Mesendoderm (in vitro differentiated cells): Measurements from ENCODE around the gene SULF2.

Experiments used
- DNase-seq: peaks from one replicate; pipeline ENCODE4 v3.0.0; 2013
- H2AK5ac ChIP-seq: 2 replicates; pipeline ENCODE4 v1.6.1; 2013; ENCODE audit warnings: low read length, inconsistent platforms
- H2BK120ac ChIP-seq: 2 replicates; pipeline ENCODE4 v1.6.1; 2013; ENCODE audit warnings: low read depth, mild to moderate bottlenecking, low read length, moderate library complexity, mixed read lengths
- H2BK15ac ChIP-seq: replicated peaks from 2 replicates; pipeline ENCODE4 v1.6.1; 2013; ENCODE audit warnings: low read depth, mild to moderate bottlenecking, moderate library complexity
- H2BK5ac ChIP-seq: 2 replicates; pipeline ENCODE4 v1.6.1; 2013; ENCODE audit warnings: low read length, inconsistent platforms
- H3K18ac ChIP-seq: 2 replicates; pipeline ENCODE4 v1.6.1; 2013; ENCODE audit warnings: mild to moderate bottlenecking, low read length, mixed read lengths
- H3K23ac ChIP-seq: one replicate; pipeline ENCODE4 v1.6.1; 2013; ENCODE audit warnings: low read length
- H3K27ac ChIP-seq: 2 replicates; pipeline ENCODE4 v1.5.1; 2013; ENCODE audit warnings: low read depth, mild to moderate bottlenecking, inconsistent platforms, low read length, moderate library complexity
- H3K27me3 ChIP-seq: 2 replicates; pipeline ENCODE4 v1.6.1; 2013; ENCODE audit warnings: low read length, control low read depth, mild to moderate bottlenecking, inconsistent platforms; ENCODE audit not compliant: insufficient read depth, poor library complexity
- H3K36me3 ChIP-seq: 2 replicates; pipeline ENCODE4 v1.6.1; 2013; ENCODE audit warnings: low read length, inconsistent platforms; ENCODE audit not compliant: control insufficient read depth, insufficient read depth
- H3K4ac ChIP-seq: one replicate; pipeline ENCODE4 v1.6.1; 2013; ENCODE audit warnings: low read depth, mild to moderate bottlenecking, low read length, moderate library complexity
- H3K4me1 ChIP-seq: 2 replicates; pipeline ENCODE4 v1.6.1; 2013; ENCODE audit warnings: low read depth, low read length, inconsistent platforms; ENCODE audit not compliant: control insufficient read depth
- H3K4me2 ChIP-seq: 2 replicates; pipeline ENCODE4 v1.6.1; 2013; ENCODE audit warnings: low read length
- H3K4me3 ChIP-seq: 2 replicates; pipeline ENCODE4 v1.5.1; 2013; ENCODE audit warnings: mild to moderate bottlenecking, low read length
- H3K56ac ChIP-seq: one replicate; pipeline ENCODE4 v1.6.1; 2013; ENCODE audit warnings: low read length
- H3K79me1 ChIP-seq: 2 replicates; pipeline ENCODE4 v1.6.1; 2013; ENCODE audit warnings: low read length, inconsistent platforms
- H3K79me2 ChIP-seq: 2 replicates; pipeline ENCODE4 v1.6.1; 2013; ENCODE audit warnings: mild to moderate bottlenecking, low read length; ENCODE audit not compliant: control insufficient read depth, insufficient read depth
- H3K9ac ChIP-seq: 2 replicates; pipeline ENCODE4 v1.6.1; 2013; ENCODE audit warnings: low read length, inconsistent platforms
- H4K5ac ChIP-seq: one replicate; pipeline ENCODE4 v1.6.1; 2013; ENCODE audit warnings: low read length
- H4K8ac ChIP-seq: one replicate; pipeline ENCODE4 v1.6.1; 2013; ENCODE audit warnings: low read depth, mild to moderate bottlenecking, control low read depth, low read length, moderate library complexity
- WGBS: extraction: QIAGEN DNeasy Blood & Tissue Kit; methylation state at CpG from one replicate; pipeline ENCODE4 v1.1.7; 2013; ENCODE audit warnings: low lambda C conversion rate, missing lambda C conversion rate; ENCODE audit not compliant: insufficient coverage; ENCODE audit errors: extremely low coverage; 5-methylcytosine and 5-hydroxymethylcytosine counted together

The SULF2 gene

DNA sequence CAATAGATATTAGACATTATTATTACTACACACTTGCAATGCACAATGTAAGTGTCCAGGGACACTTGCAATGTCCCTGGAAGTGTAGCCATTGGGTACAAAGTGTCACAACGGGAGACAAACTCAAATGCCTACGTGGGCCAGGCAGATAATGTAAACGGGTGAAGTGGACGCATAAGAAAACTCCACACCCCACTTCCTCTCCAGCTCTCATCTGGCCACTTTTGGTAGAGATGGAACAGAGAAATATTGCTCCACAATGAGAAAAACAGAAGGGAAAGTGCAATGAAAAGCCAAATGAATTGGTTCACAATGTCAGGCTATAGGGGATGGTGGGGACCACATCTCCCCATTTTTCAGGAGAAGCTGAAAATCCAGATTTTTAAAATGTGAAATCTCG, 9.4 kb downstream of the SULF2 start:
- H3K9ac ChIP-seq = no peak overlapping the region
- no peak overlapping the region for H3K23ac ChIP-seq
- H4K8ac ChIP-seq = no peak overlapping the region
- no CpG with 5 or more reads among the region's 5 CpGs for WGBS
- no peak overlapping the region for H2BK5ac ChIP-seq
- H3K18ac ChIP-seq = no peak overlapping the region
- H2BK15ac ChIP-seq = no peak overlapping the region
- no peak overlapping the region for H3K27ac ChIP-seq
- H3K79me1 ChIP-seq = peaks cover 1% of the 10 kb centered on the region
- H4K5ac ChIP-seq = no peak overlapping the region
- no peaks in the 10 kb centered on the region for H3K79me2 ChIP-seq
- no peak for DNase-seq
- no peaks in the 10 kb centered on the region for H3K27me3 ChIP-seq
- no peak overlapping the region for H2BK120ac ChIP-seq
- H3K36me3 ChIP-seq = no peaks in the 10 kb centered on the region
- H3K4me2 ChIP-seq = no peak overlapping the region
- no peak overlapping the region for H3K4ac ChIP-seq
- no peak overlapping the region for H3K56ac ChIP-seq
- H2AK5ac ChIP-seq = no peak overlapping the region
- H3K4me3 ChIP-seq = no peak overlapping the region
- no peaks in the 10 kb centered on the region for H3K4me1 ChIP-seq

DNA sequence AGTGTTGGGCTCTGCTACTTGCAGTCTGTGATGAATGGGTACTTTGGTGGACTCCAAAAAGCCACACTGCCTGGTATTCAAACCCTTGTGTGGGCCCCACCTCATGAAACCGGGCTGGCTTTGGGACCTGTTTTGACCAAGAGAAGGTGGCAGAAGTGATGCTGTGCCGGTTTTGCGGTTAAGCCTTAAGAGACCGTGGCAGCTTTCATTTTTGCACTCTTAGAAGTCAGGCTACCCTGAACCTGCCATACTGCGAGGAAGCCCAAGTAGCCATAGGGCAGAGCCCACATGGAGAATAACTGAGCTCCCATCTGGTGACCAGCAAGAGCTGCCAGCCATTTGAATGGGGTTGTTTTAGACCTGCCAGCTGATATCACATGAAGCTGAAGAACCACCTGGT, 10.2 kb downstream of the SULF2 start:
- H3K27me3 ChIP-seq = no peaks in the 10 kb centered on the region
- H4K5ac ChIP-seq = no peak overlapping the region
- no peaks in the 10 kb centered on the region for H3K4me1 ChIP-seq
- no peak overlapping the region for H4K8ac ChIP-seq
- H3K23ac ChIP-seq = no peak overlapping the region
- no peak overlapping the region for H3K27ac ChIP-seq
- DNase-seq = no peak
- H3K18ac ChIP-seq = no peak overlapping the region
- no peaks in the 10 kb centered on the region for H3K36me3 ChIP-seq
- no peak overlapping the region for H3K4me3 ChIP-seq
- peaks cover 1% of the 10 kb centered on the region for H3K79me1 ChIP-seq
- H3K4me2 ChIP-seq = no peak overlapping the region
- H3K9ac ChIP-seq = no peak overlapping the region
- no peak overlapping the region for H2BK120ac ChIP-seq
- H3K4ac ChIP-seq = no peak overlapping the region
- H3K56ac ChIP-seq = no peak overlapping the region
- no peak overlapping the region for H2BK15ac ChIP-seq
- no peak overlapping the region for H2BK5ac ChIP-seq
- H2AK5ac ChIP-seq = no peak overlapping the region
- H3K79me2 ChIP-seq = no peaks in the 10 kb centered on the region
- no CpG with 5 or more reads among the region's 5 CpGs for WGBS

DNA sequence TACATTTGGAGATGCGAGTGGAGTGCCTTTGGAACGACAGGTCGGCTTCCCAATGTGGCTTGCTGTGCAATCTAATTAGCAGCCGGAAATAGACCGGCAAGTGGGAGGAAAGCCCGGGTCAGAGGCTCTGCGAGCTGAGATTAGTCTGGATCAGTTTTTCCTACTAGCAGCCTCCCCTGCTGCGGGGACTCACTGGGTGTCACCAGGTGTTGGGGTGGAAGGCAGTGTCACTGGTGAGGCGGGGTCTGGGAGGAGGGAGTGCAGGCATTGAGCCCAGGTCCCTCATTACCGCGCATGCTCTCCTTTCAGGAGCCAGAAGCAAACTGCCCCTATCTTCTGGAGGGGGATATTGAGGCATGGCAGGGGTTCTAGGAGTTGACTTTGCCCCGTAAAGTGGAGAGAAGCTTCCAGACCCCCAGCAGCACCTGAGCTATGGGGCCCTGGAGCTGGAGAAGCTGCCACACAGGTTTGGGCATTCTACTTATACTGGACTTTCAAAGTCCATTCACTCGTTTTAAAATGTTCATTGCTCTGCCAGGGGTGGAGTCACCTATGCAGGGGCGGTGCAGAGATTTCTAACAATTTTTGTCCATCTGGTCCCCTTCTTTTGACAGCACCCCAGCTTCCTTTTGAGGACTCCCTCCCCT, 11.0 kb downstream of the SULF2 start:
- Histone ChIP-seq H3K4ac (no peak overlapping the region), H3K79me1 (peaks cover under 1% of the 10 kb centered on the region), H3K36me3 (no peaks in the 10 kb centered on the region), H3K56ac (no peak overlapping the region), H4K8ac (no peak overlapping the region), H3K27ac (no peak overlapping the region), H4K5ac (no peak overlapping the region), H3K18ac (no peak overlapping the region), H3K23ac (no peak overlapping the region), H2BK15ac (no peak overlapping the region), H2BK120ac (no peak overlapping the region), H3K4me1 (no peaks in the 10 kb centered on the region), H3K79me2 (no peaks in the 10 kb centered on the region), H3K27me3 (no peaks in the 10 kb centered on the region), H3K4me3 (no peak overlapping the region), H3K9ac (no peak overlapping the region), H2BK5ac (no peak overlapping the region), H2AK5ac (no peak overlapping the region), H3K4me2 (no peak overlapping the region)
- no CpG with 5 or more reads among the region's 14 CpGs for WGBS
- no peak for DNase-seq

DNA sequence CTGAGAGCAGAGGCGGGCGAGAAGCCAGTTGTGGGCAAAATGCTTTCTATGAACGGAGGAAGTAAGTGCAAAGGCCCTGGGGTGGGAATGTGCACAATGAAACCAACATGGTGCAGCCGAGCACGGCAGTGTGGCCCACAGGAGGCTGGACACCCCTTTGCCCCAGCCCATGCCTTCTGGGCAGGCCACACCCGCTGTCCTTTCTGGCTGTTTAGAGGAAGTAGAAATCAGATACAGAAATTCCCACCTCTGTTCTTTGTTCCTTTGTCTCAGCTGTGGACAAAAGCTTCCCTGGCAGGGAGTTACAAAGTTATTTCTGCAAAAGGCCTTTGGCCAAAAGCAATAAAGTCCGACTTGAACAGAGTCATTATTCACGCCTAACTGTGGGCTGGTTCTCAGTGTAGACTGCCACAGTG, 11.9 kb downstream of the SULF2 start:
- H3K23ac ChIP-seq = no peak overlapping the region
- H2BK5ac ChIP-seq = no peak overlapping the region
- no peaks in the 10 kb centered on the region for H3K79me1 ChIP-seq
- H2BK15ac ChIP-seq = no peak overlapping the region
- no peak for DNase-seq
- no peak overlapping the region for H3K18ac ChIP-seq
- WGBS = no CpG with 5 or more reads among the region's 8 CpGs
- no peak overlapping the region for H2BK120ac ChIP-seq
- no peaks in the 10 kb centered on the region for H3K79me2 ChIP-seq
- no peaks in the 10 kb centered on the region for H3K4me1 ChIP-seq
- H3K27me3 ChIP-seq = no peaks in the 10 kb centered on the region
- no peak overlapping the region for H3K9ac ChIP-seq
- H3K36me3 ChIP-seq = no peaks in the 10 kb centered on the region
- no peak overlapping the region for H4K8ac ChIP-seq
- no peak overlapping the region for H4K5ac ChIP-seq
- H3K27ac ChIP-seq = no peak overlapping the region
- no peak overlapping the region for H3K4me3 ChIP-seq
- H3K4me2 ChIP-seq = no peak overlapping the region
- no peak overlapping the region for H2AK5ac ChIP-seq
- H3K56ac ChIP-seq = no peak overlapping the region
- H3K4ac ChIP-seq = no peak overlapping the region

DNA sequence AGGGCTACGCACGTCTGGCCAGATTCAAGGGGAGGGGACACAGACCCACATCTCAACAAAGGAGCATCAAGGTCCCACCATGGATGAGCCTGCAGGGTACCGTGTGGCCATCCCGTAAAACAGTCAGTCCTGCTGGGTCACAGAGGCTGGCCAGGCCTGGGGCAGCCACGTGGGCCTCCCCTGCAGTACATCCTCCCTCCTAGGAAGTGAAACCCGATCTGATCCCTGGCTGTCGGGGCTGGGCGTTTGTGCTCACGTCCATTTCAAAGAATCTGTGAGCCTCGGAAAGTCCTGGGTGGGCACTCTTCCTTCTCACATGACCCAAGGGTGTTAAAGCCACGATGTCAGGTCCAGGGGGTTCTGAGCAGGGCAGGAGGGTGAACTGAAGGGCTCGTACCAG, 14.3 kb downstream of the SULF2 start:
- H3K9ac ChIP-seq = no peak overlapping the region
- H2BK120ac ChIP-seq = no peak overlapping the region
- no peak overlapping the region for H3K27ac ChIP-seq
- H3K36me3 ChIP-seq = no peaks in the 10 kb centered on the region
- no peak overlapping the region for H4K8ac ChIP-seq
- H3K4me2 ChIP-seq = no peak overlapping the region
- WGBS = no CpG with 5 or more reads among the region's 12 CpGs
- no peaks in the 10 kb centered on the region for H3K79me2 ChIP-seq
- H3K56ac ChIP-seq = no peak overlapping the region
- peaks cover 7% of the 10 kb centered on the region for H3K4me1 ChIP-seq
- DNase-seq = no peak
- H4K5ac ChIP-seq = no peak overlapping the region
- no peak overlapping the region for H3K4ac ChIP-seq
- H3K4me3 ChIP-seq = no peak overlapping the region
- no peaks in the 10 kb centered on the region for H3K79me1 ChIP-seq
- H3K18ac ChIP-seq = no peak overlapping the region
- no peak overlapping the region for H3K23ac ChIP-seq
- no peaks in the 10 kb centered on the region for H3K27me3 ChIP-seq
- H2BK5ac ChIP-seq = no peak overlapping the region
- H2AK5ac ChIP-seq = no peak overlapping the region
- H2BK15ac ChIP-seq = no peak overlapping the region
